GM18499 (cell line): Measurements from ENCODE around the gene GATC.
"Not testable (repeated sequence)": the region's sequence is repeated elsewhere in the genome, so short reads cannot be mapped to it uniquely, and the experiment has no call there.

Experiments
- ATAC-seq: cut with Tn5 transposase; IDR thresholded peaks from one replicate; pipeline ENCODE4 v1.9.1; 2021; ENCODE audit warnings: moderate number of reproducible peaks; ENCODE audit not compliant: insufficient read depth, unreplicated experiment

The GATC gene

GRCh38 chr12:120468821-120469449, 22.7 kb downstream of the GATC start:
- no peak for ATAC-seq

DNA sequence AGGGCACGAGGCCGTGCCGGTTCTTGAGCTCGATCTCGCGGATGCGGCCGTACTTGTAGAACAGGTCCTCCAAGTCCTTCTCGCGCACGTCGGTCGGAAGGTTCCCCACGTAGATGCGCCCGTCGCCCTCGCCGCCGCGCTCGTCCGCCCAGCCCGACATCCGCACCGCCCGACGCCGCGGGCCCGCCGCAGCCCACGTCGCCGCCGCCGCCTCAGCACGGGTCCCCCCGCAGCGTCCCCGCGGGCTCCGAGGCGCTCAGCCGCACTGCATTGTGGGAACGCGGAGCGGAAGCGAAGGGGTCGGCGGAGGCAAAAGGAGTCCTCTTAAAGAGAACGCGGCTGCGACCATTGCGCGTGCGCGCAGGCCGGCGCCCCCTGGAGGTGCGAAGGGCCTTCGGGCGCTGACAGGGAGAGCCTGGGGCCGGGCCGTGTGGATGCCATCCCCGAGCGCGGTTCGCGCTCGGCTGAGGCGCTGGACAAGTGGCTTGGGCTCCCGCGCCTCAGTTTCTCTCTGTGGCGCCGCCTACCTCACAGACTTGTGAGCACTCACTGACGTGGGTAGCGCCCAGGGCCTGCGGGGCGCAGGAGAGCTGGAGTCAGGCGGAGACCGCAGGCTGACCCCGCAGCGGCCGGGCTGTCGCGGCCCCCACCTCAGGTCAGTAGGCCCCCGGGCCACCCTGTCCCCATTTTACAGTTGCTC, 23.4 kb downstream of the GATC start, which contains the start of gene SRSF9:
SRSF9 (minus strand) TSS at position 299 of the 700 bp plus-strand sequence; CDS start at position 160, 139 bp downstream.
- peak; percentile 57 for ATAC-seq

- ATAC-seq: no peak
These were observed 24.0 kb downstream of the GATC start for GRCh38 chr12:120470150-120470784.

- no peak for ATAC-seq
These were observed 26.3 kb downstream of the GATC start for GRCh38 chr12:120472521-120472920.

DNA sequence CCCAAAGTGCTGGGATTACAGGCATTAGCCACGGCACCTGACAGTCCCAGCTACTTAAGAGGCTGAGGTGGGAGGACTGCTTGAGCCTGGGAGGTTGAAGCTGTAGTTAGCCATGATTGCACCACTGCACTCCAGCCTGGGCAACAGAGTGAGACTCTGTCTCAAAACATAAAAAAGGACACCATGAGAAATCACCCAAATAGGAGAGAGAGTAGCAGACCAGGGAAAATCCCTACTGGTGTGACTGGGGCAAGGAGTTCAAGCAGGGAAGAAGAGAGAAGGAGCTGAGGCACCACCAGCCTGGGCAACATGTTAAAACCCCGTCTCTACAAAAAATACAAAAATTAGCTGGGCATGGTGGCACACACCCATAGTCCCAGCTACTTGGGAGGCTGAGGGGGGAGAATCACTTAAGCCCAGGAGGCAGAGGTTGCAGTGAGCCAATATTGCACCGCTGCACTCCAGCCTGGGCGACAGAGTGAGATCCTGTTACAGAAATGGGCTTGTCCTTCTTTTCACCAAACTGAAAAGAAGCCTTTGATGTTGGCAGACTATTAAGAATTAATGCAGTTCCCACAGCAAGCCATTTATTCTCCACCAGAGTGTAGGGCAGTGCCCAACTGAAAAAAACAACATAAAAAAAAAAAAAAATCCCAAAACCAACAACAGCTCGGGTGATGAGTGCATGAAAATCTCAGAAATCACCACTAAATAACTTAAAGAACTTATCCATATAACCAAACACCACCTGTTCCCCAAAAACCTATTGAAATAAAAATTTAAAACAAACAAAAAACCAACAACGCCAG, 27.8 kb downstream of the GATC start:
- no peak for ATAC-seq

DNA sequence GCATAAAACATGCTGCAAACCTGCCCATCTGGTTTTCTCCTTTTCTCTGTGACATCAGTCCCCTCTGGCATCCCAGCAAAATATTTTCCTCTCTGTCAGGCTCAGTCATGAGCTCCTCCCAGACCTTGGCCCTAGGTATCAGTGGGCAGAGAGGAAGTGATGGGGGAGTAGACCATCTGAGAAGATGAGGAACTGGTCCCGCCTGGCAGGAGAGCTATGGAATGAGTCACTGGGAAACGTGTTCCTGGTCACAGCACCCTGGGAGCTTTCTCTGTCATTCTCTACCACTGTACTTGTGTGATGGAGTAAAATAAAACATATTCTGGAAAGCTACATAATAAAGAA, 28.3 kb downstream of the GATC start:
- no peak for ATAC-seq

DNA sequence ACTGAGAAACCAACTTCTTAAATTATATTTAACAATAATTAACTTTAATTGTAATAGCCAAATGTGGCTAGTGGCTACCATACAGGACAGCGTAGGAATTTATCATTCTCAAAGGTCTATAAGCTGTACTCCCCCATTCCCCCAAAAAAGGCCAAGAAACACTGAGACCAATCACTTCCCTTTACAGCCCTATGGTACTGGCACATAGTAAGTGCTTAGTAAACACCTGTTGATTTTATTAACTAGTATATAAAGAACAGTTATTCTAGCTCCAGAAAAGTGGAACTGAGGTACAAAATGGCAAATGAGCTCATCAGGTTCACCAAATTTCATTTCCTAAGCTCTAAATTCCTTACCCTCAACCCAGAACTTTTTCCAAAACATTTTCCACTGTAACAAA, 29.4 kb downstream of the GATC start:
- no peak for ATAC-seq

- ATAC-seq: no peak
These were observed 33.2 kb downstream of the GATC start for GRCh38 chr12:120479458-120479857.

GRCh38 chr12:120480211-120480610, 34.0 kb downstream of the GATC start:
- ATAC-seq: no peak

- ATAC-seq: no peak
These were observed 35.0 kb downstream of the GATC start for GRCh38 chr12:120481022-120481767.

- no peak for ATAC-seq
These were observed 37.4 kb downstream of the GATC start for GRCh38 chr12:120483621-120484020.

DNA sequence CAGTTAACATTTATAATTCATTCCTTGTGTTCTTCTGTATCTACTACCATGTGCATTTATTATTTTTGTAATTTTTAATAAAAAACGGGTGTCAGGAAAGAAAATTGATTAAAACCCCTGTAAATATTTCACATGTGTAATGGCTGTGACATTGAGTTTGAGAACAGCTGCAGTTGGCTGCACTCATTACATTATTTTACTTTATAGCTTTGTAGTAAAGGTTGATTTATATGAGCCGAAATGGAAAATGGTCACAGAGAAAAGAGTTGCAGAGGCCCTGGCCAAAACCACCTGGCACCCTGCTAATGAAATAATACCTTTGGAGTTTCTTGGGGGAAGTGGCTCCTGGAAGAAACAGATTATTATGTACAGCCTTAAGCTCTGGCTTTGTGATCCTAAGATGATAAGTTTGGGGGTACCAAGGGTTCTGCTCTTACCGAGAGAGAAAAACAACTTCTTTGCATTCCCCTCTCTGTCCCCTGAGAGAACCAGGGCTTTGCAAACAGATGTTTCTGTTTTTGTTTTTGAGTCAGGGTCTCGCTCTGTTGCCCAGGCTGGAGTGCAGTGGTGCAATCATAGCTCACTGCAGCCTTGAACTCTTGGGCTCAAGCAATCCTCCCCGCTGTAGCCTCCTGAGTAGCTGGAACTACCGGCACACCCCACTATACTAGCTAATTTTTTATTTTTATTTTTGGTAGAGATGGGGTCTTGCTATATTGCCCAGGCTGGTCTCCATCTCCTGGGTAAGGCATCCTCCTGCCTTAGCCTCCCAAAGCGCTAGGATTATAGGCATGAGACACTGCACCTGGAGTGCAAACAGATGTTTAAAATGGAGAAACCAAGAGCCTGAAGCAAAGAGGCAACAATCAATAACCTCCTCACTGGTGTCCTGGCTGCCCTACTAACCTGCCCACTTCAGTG, 40.0 kb downstream of the GATC start:
- ATAC-seq: no peak

GRCh38 chr12:120487552-120487951, 41.3 kb downstream of the GATC start:
- ATAC-seq: not testable (repeated sequence)

GRCh38 chr12:120488057-120488640, 41.9 kb downstream of the GATC start:
- no peak for ATAC-seq

GRCh38 chr12:120489018-120489417, 42.8 kb downstream of the GATC start:
- ATAC-seq: no peak

- no peak for ATAC-seq
These were observed 44.1 kb downstream of the GATC start for GRCh38 chr12:120490325-120490724.

- ATAC-seq: no peak
These were observed 44.7 kb downstream of the GATC start for GRCh38 chr12:120490833-120491512.

DNA sequence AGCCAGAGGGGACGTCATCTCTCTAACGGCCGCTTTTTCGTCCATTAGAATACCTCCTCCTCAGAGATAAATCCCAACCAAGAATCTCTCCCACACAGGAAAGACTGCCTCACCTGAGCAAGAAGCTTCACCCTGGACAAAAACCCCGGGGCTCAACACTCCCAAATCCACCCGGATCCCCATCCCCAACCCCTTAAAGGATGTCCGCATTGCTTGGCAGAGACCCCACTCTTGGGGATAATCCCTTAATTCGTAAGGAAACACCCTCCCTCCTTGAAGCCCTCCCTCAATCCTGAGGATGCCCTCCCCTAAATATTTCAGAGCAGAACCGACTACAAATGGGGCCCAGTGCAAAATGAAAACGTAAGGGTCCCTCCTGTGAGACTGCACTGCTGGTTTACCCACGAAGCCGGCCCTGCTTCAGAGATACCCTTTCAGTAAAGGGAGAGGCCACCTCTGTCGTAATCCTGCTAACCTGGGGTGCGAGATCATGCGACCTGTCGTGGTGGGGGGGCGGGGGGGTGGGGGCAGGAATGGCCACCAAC, 49.0 kb downstream of the GATC start:
- ATAC-seq: no peak
